AG04449 (cell line): Measurements from ENCODE around the gene MPHOSPH8.
"Not testable (repeated sequence)": the region's sequence is repeated elsewhere in the genome, so short reads cannot be mapped to it uniquely, and the experiment has no call there.

ENCODE experiments used
- CTCF ChIA-PET: fragments of 350-600 bp; formaldehyde crosslinking; extraction: SDS; loops from one replicate; lab custom pipeline; 2021; ENCODE audit warnings: antibody characterized with exemption; lab: Yijun Ruan, JAX
- POLR2A ChIA-PET: fragments of 400-600, 350-600 bp; formaldehyde crosslinking; extraction: SDS; loops from one replicate; lab custom pipeline; 2020; ENCODE audit warnings: antibody characterized with exemption, inconsistent platforms; lab: Yijun Ruan, JAX
- DNase-seq: peaks from one replicate; pipeline ENCODE4 v3.0.0-alpha.2; 2010; ENCODE audit warnings: low read depth, low spot score
- H3K4me3 ChIP-seq: 2 replicates; pipeline ENCODE4 v1.5.1; 2011; ENCODE audit warnings: low read depth, mild to moderate bottlenecking, control low read depth, low read length
- CTCF ChIP-seq: IDR thresholded peaks from one replicate; pipeline ENCODE4 v1.5.1; 2011; ENCODE audit warnings: mild to moderate bottlenecking, moderate library complexity, low read length, control low read depth, inconsistent platforms; ENCODE audit not compliant: insufficient read depth; ENCODE audit errors: missing control alignments

Gene MPHOSPH8

GRCh38 chr13:19624265-19624664 is 9.2 kb upstream of the MPHOSPH8 start:
- no peak for DNase-seq
- no peak for TF ChIP-seq CTCF
- no peak overlapping the region for H3K4me3 ChIP-seq
- CTCF ChIA-PET, result no interaction called here
- POLR2A ChIA-PET, result no interaction called here

GRCh38 chr13:19632915-19633478 is 462 bp upstream of the MPHOSPH8 start:
- no peak for TF ChIP-seq CTCF
- ChIA-PET POLR2A (no interaction called here), CTCF (no interaction called here)
- DNase-seq, result no peak
- H3K4me3 ChIP-seq, result peak overlapping the region; percentile 81

GRCh38 chr13:19634256-19634740 is 839 bp downstream of the MPHOSPH8 start:
- H3K4me3 ChIP-seq, result peak overlapping the region; percentile 81
- ChIA-PET POLR2A (no interaction called here), CTCF (interaction anchor here (0.9 to 1.2 kb wide), 3 partner anchors 15 to 308 kb away, joined by 3 to 5 read pairs (median 4); no protein-coding TSS in a partner anchor)
- DNase-seq, result no peak
- TF ChIP-seq CTCF, result no peak

GRCh38 chr13:19635926-19636325 is 2.5 kb downstream of the MPHOSPH8 start:
- H3K4me3 ChIP-seq, POLR2A ChIA-PET, DNase-seq, CTCF ChIA-PET: not testable (repeated sequence)

- POLR2A ChIA-PET, result no interaction called here
- H3K4me3 ChIP-seq, result no peak overlapping the region
- no peak for DNase-seq
- no peak for TF ChIP-seq CTCF
- CTCF ChIA-PET, result no interaction called here
Measured at GRCh38 chr13:19643652-19644051, 10.2 kb downstream of the MPHOSPH8 start.

- DNase-seq, result no peak
- no peak for TF ChIP-seq CTCF
- H3K4me3 ChIP-seq, result no peak overlapping the region
- POLR2A ChIA-PET, result no interaction called here
- CTCF ChIA-PET, result no interaction called here
Measured at GRCh38 chr13:19645000-19645399, 11.5 kb downstream of the MPHOSPH8 start.

- ChIA-PET CTCF (no interaction called here), POLR2A (no interaction called here)
- no peak overlapping the region for H3K4me3 ChIP-seq
- TF ChIP-seq CTCF, result no peak
- DNase-seq, result no peak
Measured at GRCh38 chr13:19646063-19646462, 12.6 kb downstream of the MPHOSPH8 start.
